ENCODE results near the gene ARL3. TPM values are rescaled to one million over a fixed set of nuclear protein-coding genes. Genes with fewer than 3 reads are reported as not detected.

ARL3 gene
- total RNA-seq, 2 donors from 2014 or later, result 4.8 to 5.6 TPM

- Histone ChIP-seq H3K4me3 (no peak overlapping the region), H3K27me3 (no peaks in the 10 kb centered on the region), H3K9ac (ENCODE audit: low read depth in 2 of 2, low read length in 2 of 2) (peak overlapping the region in 1 of 2 donors; percentile 55), H3K4me1 (peaks cover 20% of the 10 kb centered on the region), H3K27ac (peak overlapping the region; percentile 74), H3K9me3 (no peaks in the 10 kb centered on the region), H3K36me3 (peaks cover 15% of the 10 kb centered on the region)
- intact Hi-C loops (cut with DNase I), result no loop called here
- no peak for TF ChIP-seq CTCF (IDR thresholded peaks at IDR 0.05)
- no peak for DNase-seq
Observed at GRCh38 chr10:102658802-102659201, 55.4 kb downstream of the ARL3 start.

GRCh38 chr10:102657984-102658724 lies 56.0 kb downstream of the ARL3 start:
- H3K4me1 ChIP-seq, result peaks cover 20% of the 10 kb centered on the region
- H3K9ac ChIP-seq (ENCODE audit: low read depth in 2 of 2, low read length in 2 of 2), result peak overlapping the region in 1 of 2 donors; percentile 55
- intact Hi-C loops (cut with DNase I), result no loop called here
- no peak for TF ChIP-seq CTCF (IDR thresholded peaks at IDR 0.05)
- H3K27me3 ChIP-seq, result no peaks in the 10 kb centered on the region
- no peak overlapping the region for H3K4me3 ChIP-seq
- DNase-seq, result peak; percentile 85
- H3K9me3 ChIP-seq, result no peaks in the 10 kb centered on the region
- H3K36me3 ChIP-seq, result peaks cover 15% of the 10 kb centered on the region
- peak overlapping the region; percentile 74 for H3K27ac ChIP-seq

GRCh38 chr10:102657451-102657850 lies 56.7 kb downstream of the ARL3 start:
- Histone ChIP-seq H3K4me3 (no peak overlapping the region), H3K9ac (ENCODE audit: low read depth in 2 of 2, low read length in 2 of 2) (peak overlapping the region in 1 of 2 donors; percentile 23)

GRCh38 chr10:102656791-102657371 lies 57.3 kb downstream of the ARL3 start:
- no peaks in the 10 kb centered on the region for H3K27me3 ChIP-seq
- peak overlapping the region; percentile 74 for H3K27ac ChIP-seq
- no peak for TF ChIP-seq CTCF (IDR thresholded peaks at IDR 0.05)
- H3K4me1 ChIP-seq, result peaks cover 20% of the 10 kb centered on the region
- H3K36me3 ChIP-seq, result peaks cover 15% of the 10 kb centered on the region
- H3K9ac ChIP-seq (ENCODE audit: low read depth in 2 of 2, low read length in 2 of 2), result peak overlapping the region in 1 of 2 donors; percentile 23
- H3K9me3 ChIP-seq, result no peaks in the 10 kb centered on the region
- intact Hi-C loops (cut with DNase I), result no loop called here
- no peak for DNase-seq
- H3K4me3 ChIP-seq, result no peak overlapping the region

More at GRCh38 chr10:102657451-102657850, 56.7 kb downstream of the ARL3 start:
- DNase-seq, result no peak
- no peaks in the 10 kb centered on the region for H3K27me3 ChIP-seq
- H3K4me1 ChIP-seq, result peaks cover 20% of the 10 kb centered on the region
- TF ChIP-seq CTCF (IDR thresholded peaks at IDR 0.05), result no peak
- H3K36me3 ChIP-seq, result peaks cover 15% of the 10 kb centered on the region
- intact Hi-C loops (cut with DNase I), result no loop called here
- H3K9me3 ChIP-seq, result no peaks in the 10 kb centered on the region
- peak overlapping the region; percentile 74 for H3K27ac ChIP-seq

- Histone ChIP-seq H3K27me3 (no peaks in the 10 kb centered on the region), H3K9me3 (no peaks in the 10 kb centered on the region), H3K36me3 (peaks cover 15% of the 10 kb centered on the region), H3K27ac (no peak overlapping the region), H3K4me1 (peaks cover 24% of the 10 kb centered on the region), H3K4me3 (no peak overlapping the region), H3K9ac (ENCODE audit: low read depth in 2 of 2, low read length in 2 of 2) (no peak overlapping the region)
- no peak for TF ChIP-seq CTCF (IDR thresholded peaks at IDR 0.05)
- intact Hi-C loops (cut with DNase I), result no loop called here
- DNase-seq, result no peak
Observed at GRCh38 chr10:102656026-102656425, 58.2 kb downstream of the ARL3 start.

All from colonic mucosa (tissue), 4 donors.